GM21717 (cell line): ENCODE data around the gene TSEN34.
"Not testable (repeated sequence)": the region's sequence is repeated elsewhere in the genome, so short reads cannot be mapped to it uniquely, and the experiment has no call there.

Source experiments
- ATAC-seq: cut with Tn5 transposase; IDR thresholded peaks from one replicate; pipeline ENCODE4 v1.9.1; 2021; ENCODE audit warnings: mild to moderate bottlenecking, moderate library complexity; ENCODE audit not compliant: unreplicated experiment

TSEN34 gene

DNA sequence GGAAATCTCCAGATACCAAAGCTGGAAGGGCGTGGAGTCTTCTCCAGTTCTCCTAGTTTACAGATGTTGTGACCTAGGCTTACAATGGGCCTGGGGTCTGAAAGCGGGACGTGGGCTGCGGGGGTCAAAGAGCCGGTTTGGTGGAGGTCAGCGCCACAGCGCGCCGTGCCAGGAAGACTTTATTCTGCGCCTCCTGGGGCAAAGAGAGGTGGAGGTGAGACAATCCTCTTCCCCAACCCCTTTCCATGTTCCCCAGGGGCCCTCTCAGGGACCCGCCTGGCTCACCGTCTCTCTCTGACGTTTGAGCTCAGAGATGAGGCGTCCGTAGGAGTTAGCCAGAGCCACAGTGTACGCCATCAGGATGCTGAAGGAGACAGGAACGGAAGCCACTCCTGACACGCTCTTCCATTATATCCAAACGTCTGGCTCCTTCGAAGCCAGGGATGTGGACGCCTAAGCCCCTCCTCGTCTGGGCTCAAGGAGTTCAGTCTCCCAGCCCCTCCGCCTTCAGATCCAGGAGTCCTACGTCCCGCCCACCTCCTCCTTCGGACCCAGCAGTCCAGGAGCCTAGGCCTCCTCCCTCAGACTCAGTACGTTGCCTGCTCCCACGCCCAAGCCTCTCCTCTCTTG lies 30.8 kb upstream of the TSEN34 start:
- ATAC-seq = no peak

GRCh38 chr19:54160854-54161253 lies 30.3 kb upstream of the TSEN34 start:
- ATAC-seq = no peak

DNA sequence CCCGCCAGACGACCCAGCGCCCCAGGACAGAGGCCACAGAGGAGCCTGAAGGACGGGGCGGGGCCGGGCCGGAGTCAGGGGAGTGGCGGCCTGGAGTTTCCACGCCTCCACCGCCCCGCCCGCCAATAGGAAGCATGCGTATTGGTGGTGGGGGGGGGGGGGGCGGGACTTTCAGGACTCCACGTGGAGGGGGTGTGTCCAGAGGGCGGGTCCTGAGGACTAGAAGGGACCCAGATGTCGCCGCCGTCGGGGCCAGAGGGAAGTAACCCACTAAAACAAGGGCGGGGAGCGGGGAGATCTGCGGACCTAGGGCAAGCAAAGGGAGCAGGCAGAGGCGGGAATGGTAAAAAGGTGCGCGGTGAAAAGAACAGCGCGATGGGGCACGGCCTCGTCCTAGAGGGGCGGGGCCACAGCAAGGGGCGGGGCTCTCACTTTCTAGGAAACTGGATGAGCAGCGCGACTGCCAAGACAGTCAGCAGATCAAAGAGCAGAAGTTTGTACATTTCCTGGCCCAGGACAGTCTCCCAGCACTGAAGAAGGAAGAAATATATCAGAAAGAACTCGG lies 28.8 kb upstream of the TSEN34 start:
- ATAC-seq = no peak

GRCh38 chr19:54162884-54163283 lies 28.2 kb upstream of the TSEN34 start:
- ATAC-seq = no peak

DNA sequence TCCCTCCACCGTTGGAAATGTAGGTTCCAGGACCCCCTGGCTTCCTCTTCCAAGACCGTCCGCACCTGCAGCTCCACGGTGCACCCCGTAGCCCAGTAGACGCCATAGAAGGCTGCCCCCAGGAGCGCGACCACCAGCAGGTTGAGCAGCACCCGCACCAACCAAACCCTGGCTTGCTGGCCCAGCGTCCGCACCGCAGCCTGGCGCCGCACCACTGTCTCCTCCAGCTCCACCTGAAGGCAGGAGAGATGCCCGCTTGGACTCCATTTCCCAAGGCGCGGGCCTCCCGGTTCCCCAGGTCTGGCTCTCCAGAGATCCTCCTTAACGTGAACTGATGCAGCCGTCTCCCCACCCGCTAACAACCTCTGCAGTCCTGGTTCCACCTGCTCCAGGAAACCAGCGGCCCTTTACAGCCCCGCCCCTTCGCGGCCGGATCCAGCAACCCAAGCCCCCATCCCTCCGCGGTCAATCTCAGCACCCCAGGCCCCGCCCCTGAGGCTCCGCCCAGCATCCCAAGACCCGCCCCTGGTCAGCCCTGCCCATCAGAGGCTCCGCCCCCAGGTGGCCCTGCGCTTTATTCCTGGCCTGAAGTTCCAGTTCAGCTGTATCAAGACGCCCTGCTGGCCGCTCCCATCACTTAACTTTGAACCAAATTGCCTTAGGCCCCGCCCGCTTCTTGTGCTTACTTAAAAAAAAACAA lies 26.6 kb upstream of the TSEN34 start:
- ATAC-seq = no peak

- ATAC-seq = no peak
These were observed 25.9 kb upstream of the TSEN34 start for GRCh38 chr19:54165222-54165621.

DNA sequence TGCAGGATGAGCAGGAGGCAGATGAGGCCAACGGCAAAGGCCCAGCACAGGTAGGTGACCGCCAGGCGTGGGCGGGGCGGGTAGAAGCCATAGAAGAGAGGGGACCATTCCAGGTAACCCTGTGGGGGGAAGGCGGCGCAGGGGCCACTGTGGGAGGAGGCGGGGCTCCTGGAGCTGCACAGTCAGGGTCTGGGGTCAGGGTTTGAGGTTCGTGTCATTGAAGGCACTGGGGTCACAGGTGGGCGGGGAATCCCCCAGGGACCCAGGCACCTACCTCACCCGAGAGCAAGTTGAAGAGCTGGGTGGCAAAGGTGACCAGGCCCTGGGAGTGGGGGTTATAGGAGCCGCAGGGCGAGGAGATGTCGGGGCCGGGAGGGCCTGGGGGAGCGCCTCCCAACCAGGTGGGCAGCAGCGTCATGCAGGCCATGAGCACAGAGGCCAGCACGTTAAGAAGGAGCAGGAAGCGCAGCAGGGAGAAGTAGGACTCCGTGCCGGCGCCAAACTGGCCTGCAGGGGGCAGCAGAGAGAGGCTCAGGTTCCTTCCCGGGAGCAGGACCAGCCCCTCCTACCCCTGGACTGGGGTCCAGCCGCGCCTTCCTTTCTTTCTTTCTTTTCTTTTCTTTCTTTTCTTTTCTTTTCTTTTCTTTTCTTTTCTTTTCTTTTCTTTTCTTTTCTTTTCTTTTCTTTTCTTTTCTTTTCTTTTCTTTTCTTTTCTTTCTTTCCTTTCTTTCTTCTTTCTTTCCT lies 22.8 kb upstream of the TSEN34 start:
- no peak for ATAC-seq

DNA sequence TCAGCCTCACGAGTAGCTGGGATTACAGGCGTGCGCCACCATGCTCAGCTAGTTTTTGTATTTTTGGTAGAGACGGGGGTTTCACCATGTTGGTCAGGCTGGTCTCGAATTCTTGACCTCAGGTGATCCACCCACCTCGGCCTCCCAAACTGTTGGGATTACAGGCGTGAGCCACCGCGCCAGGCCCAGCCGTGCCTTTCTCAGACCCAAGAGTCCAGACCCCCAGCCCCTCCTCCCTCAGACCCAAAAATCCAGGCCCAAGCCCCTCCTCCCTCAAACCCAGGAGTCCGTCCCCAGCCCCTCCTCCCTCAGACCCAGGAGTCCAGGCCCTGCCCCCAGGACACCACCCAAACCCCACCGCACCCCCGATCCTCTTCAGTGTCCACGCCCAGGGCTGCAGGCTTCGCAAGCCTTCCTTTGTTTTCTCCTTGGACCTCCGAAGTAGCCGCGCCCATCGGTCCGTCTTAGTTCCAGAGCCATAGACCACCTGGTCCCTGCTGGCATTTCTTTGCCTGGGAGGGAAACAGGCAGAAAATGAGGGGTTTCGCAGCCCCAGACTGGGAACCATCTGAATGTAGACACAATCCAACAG lies 21.9 kb upstream of the TSEN34 start:
- no peak for ATAC-seq

DNA sequence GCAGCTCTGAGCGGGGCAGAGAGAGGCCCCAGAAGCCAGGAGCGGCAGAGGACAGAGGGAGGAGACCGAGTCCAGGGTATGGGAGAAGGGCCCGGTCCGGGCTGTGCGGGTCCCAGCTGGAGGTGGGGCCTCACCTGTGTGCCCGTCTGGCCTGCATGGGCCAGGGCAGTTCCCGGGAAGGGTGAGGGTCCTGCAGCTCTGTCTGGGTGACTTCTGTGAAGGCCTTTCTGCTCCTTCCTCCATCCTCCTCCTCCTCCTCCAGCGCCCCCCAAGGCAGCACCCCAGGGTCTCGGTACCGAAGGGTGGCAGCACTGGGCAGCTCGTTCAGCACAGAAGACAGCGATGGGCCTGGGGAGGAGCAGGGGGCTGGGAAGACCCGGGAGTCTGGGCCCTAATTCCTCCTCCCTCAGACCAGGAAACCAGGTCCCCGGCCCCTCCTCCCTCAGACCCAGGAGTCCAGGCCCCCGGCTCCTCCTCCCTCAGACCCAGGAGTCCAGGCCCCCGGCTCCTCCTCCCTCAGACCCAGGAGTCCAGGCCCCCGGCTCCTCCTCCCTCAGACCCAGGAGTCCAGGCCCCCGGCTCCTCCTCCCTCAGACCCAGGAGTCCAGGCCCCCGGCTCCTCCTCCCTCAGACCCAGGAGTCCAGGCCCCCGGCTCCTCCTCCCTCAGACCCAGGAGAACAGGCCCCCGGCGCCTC lies 19.2 kb upstream of the TSEN34 start:
- ATAC-seq = not testable (repeated sequence)

- no peak for ATAC-seq
These were observed 18.4 kb upstream of the TSEN34 start, which contains the start of gene TMC4 for GRCh38 chr19:54172471-54173358. Gene TMC4 (minus strand): TSS chr19:54173160. CDS start chr19:54173117, 43 bp downstream.

DNA sequence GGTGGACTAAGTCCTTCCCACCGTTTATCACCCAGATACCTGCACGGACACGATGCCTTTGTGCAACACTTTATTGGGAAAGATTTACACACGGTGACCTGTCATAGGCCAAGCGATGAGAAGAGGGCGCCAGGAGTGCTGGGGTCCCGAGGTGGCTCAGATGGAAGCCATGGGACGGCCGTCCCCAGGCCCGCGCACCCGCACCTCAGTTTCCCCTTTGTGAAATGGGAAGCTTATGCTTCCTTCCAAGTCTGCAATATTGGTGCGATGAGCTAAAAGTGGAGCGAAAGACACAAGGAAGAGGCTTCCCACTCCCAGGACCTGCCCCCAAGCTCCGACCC lies 17.8 kb upstream of the TSEN34 start:
- ATAC-seq = no peak

- ATAC-seq = no peak
These were observed 16.9 kb upstream of the TSEN34 start for GRCh38 chr19:54173951-54174834.

DNA sequence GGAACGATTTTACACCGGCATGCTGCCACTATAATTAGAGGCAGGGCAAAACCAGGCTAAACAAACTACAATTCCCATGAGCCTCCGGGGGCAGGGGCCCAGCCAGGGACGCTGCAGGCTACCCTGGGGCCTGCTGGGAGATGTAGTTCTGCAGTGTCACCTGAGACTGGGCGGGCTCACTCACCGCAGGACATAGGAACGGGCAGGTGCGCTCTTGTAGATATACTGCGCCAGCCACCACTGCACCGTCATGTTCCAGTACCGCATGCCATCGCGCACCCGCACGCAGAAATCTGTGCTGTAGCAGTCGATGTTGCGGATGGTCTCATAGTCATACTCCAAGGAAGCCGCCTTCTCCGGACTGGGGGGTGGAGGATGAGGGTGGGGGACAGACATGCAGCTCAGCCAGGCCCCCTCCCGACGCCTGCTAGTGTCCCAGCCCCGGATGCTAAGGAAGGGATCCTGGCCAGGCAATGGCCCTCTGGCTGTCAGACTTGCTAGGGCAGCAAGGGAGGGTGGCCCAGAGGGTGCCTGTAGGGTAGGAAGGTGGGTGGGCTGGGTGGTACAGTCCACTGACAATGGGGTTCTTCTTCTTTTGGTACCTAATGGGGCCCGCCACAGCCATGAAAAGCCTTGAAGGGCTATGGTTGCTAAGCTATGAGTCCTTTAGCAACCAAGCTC lies 12.4 kb upstream of the TSEN34 start:
- no peak for ATAC-seq

- ATAC-seq = no peak
These were observed 11.8 kb upstream of the TSEN34 start for GRCh38 chr19:54179262-54179852.

DNA sequence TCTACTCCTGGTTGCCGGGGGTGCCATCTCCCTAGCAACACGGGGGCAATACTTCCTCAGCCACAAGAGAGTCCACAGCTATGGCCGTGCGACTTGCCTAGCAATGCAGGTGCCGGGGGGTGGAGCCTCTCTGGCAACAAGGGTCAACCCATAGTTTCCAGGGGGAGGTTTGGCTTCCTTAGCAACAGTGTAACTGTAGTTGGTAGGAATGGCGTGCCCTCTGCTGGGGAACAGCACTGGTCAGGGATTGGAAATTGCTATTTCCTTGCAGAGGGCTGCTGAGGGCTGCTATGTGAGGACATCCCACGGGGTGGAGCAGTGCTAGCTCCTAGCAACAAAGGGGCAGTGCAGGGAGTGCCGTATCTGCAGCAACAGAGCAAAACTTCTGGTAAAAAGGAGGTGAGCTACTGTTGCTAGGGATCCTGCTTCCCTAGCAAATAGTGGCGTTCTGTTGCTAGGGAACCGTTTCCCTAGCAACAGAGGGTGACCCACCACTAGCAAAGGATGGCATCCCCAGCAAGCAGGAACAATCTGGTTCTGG lies 11.1 kb upstream of the TSEN34 start:
- ATAC-seq = no peak

- ATAC-seq = no peak
These were observed 10.4 kb upstream of the TSEN34 start for GRCh38 chr19:54180691-54181091.

GRCh38 chr19:54181894-54182293 lies 9.2 kb upstream of the TSEN34 start:
- not testable (repeated sequence) for ATAC-seq

GRCh38 chr19:54183431-54183830 lies 7.7 kb upstream of the TSEN34 start:
- ATAC-seq = no peak
